Fibroblast of lung (primary cell): ENCODE data around the gene PRCD. TPM values are rescaled to one million over a fixed set of nuclear protein-coding genes. Genes with fewer than 3 reads are reported as not detected.

Experiments used
- DNase-seq, 2 donors: peaks; one replicate each; pipeline versions ENCODE4 v3.0.0 to v3.0.0-alpha.2; 2010; ENCODE audit warnings: low read depth in 2 of 2
- H2AFZ ChIP-seq: 2 replicates; pipeline ENCODE4 v1.5.1; 2012; ENCODE audit warnings: low read length, control low read depth, inconsistent platforms
- H3K27ac ChIP-seq: 2 replicates; pipeline ENCODE4 v1.5.1; 2011; ENCODE audit warnings: low read length, control low read depth; ENCODE audit not compliant: insufficient read depth
- H3K27me3 ChIP-seq: 2 replicates; pipeline ENCODE4 v1.5.1; 2011; ENCODE audit warnings: mild to moderate bottlenecking, low read length; ENCODE audit not compliant: control insufficient read depth, insufficient read depth
- H3K36me3 ChIP-seq: 2 replicates; pipeline ENCODE4 v1.5.1; 2011; ENCODE audit warnings: low read length; ENCODE audit not compliant: control insufficient read depth, insufficient read depth
- H3K4me1 ChIP-seq: 2 replicates; pipeline ENCODE4 v1.5.1; 2011; ENCODE audit warnings: low read length; ENCODE audit not compliant: control insufficient read depth, insufficient read depth; ENCODE audit errors: extremely low read depth
- H3K4me2 ChIP-seq: 2 replicates; pipeline ENCODE4 v1.5.1; 2011; ENCODE audit warnings: low read length, control low read depth; ENCODE audit not compliant: insufficient read depth; ENCODE audit errors: extremely low read depth
- H3K4me3 ChIP-seq, 4 experiments: fragments of 200-600 bp in 1 of 4; sonication (generic) in 1 of 4; replicated peaks in 1 of 4; 2 replicates each; pipeline ENCODE4 v1.5.1; 2011 to 2016; ENCODE audit warnings: low read length in 4 of 4, low read depth in 3 of 4, mild to moderate bottlenecking in 3 of 4, control low read depth in 2 of 4, inconsistent platforms in 1 of 4, mixed read lengths in 1 of 4; ENCODE audit not compliant: insufficient read depth in 1 of 4; ENCODE audit errors: control extremely low read depth in 1 of 4
- H3K79me2 ChIP-seq: 2 replicates; pipeline ENCODE4 v1.5.1; 2012; ENCODE audit warnings: mild to moderate bottlenecking, low read length, inconsistent platforms; ENCODE audit not compliant: control insufficient read depth, insufficient read depth
- H3K9ac ChIP-seq: 2 replicates; pipeline ENCODE4 v1.5.1; 2011; ENCODE audit warnings: mild to moderate bottlenecking, low read length, control low read depth; ENCODE audit not compliant: insufficient read depth
- H3K9me3 ChIP-seq: 2 replicates; pipeline ENCODE4 v1.5.1; 2012; ENCODE audit warnings: low read depth, low read length; ENCODE audit not compliant: control insufficient read depth, insufficient read depth
- H4K20me1 ChIP-seq: 2 replicates; pipeline ENCODE4 v1.5.1; 2011; ENCODE audit warnings: low read length; ENCODE audit not compliant: control insufficient read depth, insufficient read depth; ENCODE audit errors: extremely low read depth
- EZH2 ChIP-seq: IDR thresholded peaks from 2 replicates; pipeline ENCODE4 v1.5.1; 2012; ENCODE audit warnings: low read length, control low read depth, mild to moderate bottlenecking; ENCODE audit errors: missing control alignments
- polyA plus RNA-seq, 2 donors: library from polyadenylated mRNA; depleted of rRNA in 1 of 2; stranded (reverse) in 1 of 2; unstranded in 1 of 2; fragments of >200 nt; gene quantifications; 2 replicates each; pipeline ENCODE4 v1.2.1, GENCODE V29; 2011 to 2012; ENCODE audit warnings: missing spikeins in 1 of 2
- total RNA-seq: library from RNA; depleted of rRNA; stranded (reverse); fragments of >200 nt; gene quantifications from 2 replicates; pipeline ENCODE4 v1.2.1, GENCODE V29; 2014
- TF ChIP-seq, protein P1 (sequence below), 2 donors: IDR thresholded peaks in 1 of 2; conservative IDR thresholded peaks in 1 of 2; 1 replicate in 1 of 2; 2 replicates in 1 of 2; pipeline ENCODE4 v1.5.1; 2011 to 2012; ENCODE audit warnings: low read length in 2 of 2, control low read depth in 1 of 2, inconsistent platforms in 1 of 2, low read depth in 1 of 2, mild to moderate bottlenecking in 1 of 2

The PRCD gene
- total and polyA plus RNA-seq, 2 donors (not counting 1 experiment from before 2014, with no cell fraction given): 0.89 to 4.3 TPM

GRCh38 chr17:76527430-76528111 lies 12.3 kb upstream of the PRCD start:
- Histone ChIP-seq H3K9me3 (no peaks in the 10 kb centered on the region), H3K27me3 (no peaks in the 10 kb centered on the region), H3K36me3 (peaks cover 2% of the 10 kb centered on the region), H3K4me2 (peak overlapping the region; percentile 42), H3K4me3 (peak overlapping the region in 1 of 4 experiments; percentile 3), H4K20me1 (no peaks in the 10 kb centered on the region), H3K27ac (peak overlapping the region; percentile 37), H3K4me1 (peaks cover 44% of the 10 kb centered on the region), H2AFZ (no peak overlapping the region), H3K9ac (peak overlapping the region; percentile 20), H3K79me2 (no peaks in the 10 kb centered on the region)
- no peak for TF ChIP-seq EZH2
- TF ChIP-seq, protein P1, sequence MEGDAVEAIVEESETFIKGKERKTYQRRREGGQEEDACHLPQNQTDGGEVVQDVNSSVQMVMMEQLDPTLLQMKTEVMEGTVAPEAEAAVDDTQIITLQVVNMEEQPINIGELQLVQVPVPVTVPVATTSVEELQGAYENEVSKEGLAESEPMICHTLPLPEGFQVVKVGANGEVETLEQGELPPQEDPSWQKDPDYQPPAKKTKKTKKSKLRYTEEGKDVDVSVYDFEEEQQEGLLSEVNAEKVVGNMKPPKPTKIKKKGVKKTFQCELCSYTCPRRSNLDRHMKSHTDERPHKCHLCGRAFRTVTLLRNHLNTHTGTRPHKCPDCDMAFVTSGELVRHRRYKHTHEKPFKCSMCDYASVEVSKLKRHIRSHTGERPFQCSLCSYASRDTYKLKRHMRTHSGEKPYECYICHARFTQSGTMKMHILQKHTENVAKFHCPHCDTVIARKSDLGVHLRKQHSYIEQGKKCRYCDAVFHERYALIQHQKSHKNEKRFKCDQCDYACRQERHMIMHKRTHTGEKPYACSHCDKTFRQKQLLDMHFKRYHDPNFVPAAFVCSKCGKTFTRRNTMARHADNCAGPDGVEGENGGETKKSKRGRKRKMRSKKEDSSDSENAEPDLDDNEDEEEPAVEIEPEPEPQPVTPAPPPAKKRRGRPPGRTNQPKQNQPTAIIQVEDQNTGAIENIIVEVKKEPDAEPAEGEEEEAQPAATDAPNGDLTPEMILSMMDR (conservative IDR thresholded peaks at IDR 0.05 in 1 of 2, IDR thresholded peaks at IDR 0.05 in 1 of 2; ENCODE audit: low read depth in 1 of 2, low read length in 2 of 2): peak; percentile 2 to 8
- peak; percentile 89 for DNase-seq

- Histone ChIP-seq H3K27me3 (no peaks in the 10 kb centered on the region), H3K27ac (peak overlapping the region; percentile 97), H2AFZ (no peak overlapping the region), H3K9ac (peak overlapping the region; percentile 74), H3K79me2 (no peaks in the 10 kb centered on the region), H3K4me2 (peak overlapping the region; percentile 32), H3K4me1 (peaks cover 44% of the 10 kb centered on the region), H4K20me1 (no peaks in the 10 kb centered on the region), H3K4me3 (no peak overlapping the region), H3K9me3 (no peaks in the 10 kb centered on the region), H3K36me3 (peaks cover 2% of the 10 kb centered on the region)
- TF ChIP-seq EZH2: no peak
- TF ChIP-seq, protein P1 (conservative IDR thresholded peaks at IDR 0.05 in 1 of 2, IDR thresholded peaks at IDR 0.05 in 1 of 2; ENCODE audit: low read depth in 1 of 2, low read length in 2 of 2): no peak
- no peak for DNase-seq
Measured at GRCh38 chr17:76528156-76528527, 11.7 kb upstream of the PRCD start.

DNA sequence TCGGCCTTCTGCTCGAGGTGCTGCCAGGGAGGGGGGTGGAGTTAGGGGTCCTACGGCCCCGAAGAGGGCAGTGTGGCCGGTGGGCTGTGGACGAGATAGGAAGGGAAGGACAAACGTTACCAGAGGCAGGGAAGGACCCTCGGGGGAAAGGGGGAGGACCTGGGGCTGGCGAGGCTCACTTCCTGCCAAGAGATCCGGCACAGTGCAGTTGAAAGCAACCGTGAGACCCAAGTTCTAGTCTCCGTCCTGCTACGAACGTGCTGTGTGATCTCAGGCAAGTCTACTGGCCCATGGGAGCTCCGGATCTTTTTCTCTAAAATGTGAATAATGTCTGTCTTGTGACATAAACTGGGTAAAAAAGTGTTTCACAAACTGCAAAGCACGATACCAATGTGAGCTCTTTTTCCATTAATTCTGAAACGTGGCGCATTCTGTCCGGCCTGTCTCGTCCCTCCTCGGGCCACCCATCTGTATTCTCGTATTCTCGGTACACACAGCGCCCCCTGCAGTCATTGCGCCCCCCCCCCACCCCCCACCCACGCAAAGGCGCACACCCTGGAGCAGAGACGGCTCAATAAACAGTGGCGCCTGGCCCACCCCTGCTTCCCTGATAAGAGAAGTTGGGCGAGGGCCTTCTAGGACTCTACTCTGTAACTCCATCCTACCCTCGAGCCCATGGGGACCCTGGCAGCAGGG lies 11.2 kb upstream of the PRCD start:
- Histone ChIP-seq H3K9ac (peak overlapping the region; percentile 74), H2AFZ (peak overlapping the region; percentile 20), H3K9me3 (no peaks in the 10 kb centered on the region), H4K20me1 (no peaks in the 10 kb centered on the region), H3K27me3 (no peaks in the 10 kb centered on the region), H3K36me3 (peaks cover 2% of the 10 kb centered on the region), H3K27ac (peak overlapping the region; percentile 97), H3K4me1 (peaks cover 44% of the 10 kb centered on the region), H3K4me2 (peak overlapping the region; percentile 70), H3K4me3 (no peak overlapping the region), H3K79me2 (no peaks in the 10 kb centered on the region)
- TF ChIP-seq, protein P1 (conservative IDR thresholded peaks at IDR 0.05 in 1 of 2, IDR thresholded peaks at IDR 0.05 in 1 of 2; ENCODE audit: low read depth in 1 of 2, low read length in 2 of 2): no peak
- TF ChIP-seq EZH2: no peak
- peak in 1 of 2 donors; percentile 67 for DNase-seq
